Measurements from ENCODE around the gene TRAF3IP1.

DNA sequence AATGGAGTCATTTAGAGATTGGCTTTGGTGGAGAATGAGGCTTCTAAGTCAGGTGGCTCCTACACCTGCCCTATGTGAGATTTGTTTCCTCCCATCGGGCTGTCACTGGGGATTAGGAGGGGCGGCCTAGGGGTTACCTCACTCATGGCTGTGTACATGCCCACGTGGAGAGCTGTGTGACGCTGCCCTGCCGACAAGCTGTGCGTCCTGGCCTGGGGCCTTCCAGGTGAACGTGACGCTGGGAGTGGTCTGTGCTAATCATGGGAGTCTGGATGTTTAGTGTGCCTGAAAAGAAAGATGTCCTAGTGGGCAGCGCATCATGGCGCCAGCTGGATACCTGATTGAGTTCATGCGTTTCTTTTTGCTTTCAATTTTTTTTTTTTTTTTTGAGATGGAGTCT is 120.4 kb downstream of the TRAF3IP1 start:
- TF ChIP-seq TAF1 (IDR thresholded peaks at IDR 0.05; ENCODE audit: low read depth) (no peak), REST (IDR thresholded peaks at IDR 0.05; ENCODE audit: borderline replicate concordance) (no peak), EP300 (conservative IDR thresholded peaks at IDR 0.05; ENCODE audit: poor library complexity, severe bottlenecking) (no peak), EZH2 (IDR thresholded peaks at IDR 0.05; ENCODE audit: borderline replicate concordance, insufficient read depth, low read length, poor library complexity, severe bottlenecking) (no peak), MXI1 (conservative IDR thresholded peaks at IDR 0.05; ENCODE audit: poor library complexity, severe bottlenecking) (no peak), RAD21 (conservative IDR thresholded peaks at IDR 0.05) (no peak)
- TF ChIP-seq, protein P1, sequence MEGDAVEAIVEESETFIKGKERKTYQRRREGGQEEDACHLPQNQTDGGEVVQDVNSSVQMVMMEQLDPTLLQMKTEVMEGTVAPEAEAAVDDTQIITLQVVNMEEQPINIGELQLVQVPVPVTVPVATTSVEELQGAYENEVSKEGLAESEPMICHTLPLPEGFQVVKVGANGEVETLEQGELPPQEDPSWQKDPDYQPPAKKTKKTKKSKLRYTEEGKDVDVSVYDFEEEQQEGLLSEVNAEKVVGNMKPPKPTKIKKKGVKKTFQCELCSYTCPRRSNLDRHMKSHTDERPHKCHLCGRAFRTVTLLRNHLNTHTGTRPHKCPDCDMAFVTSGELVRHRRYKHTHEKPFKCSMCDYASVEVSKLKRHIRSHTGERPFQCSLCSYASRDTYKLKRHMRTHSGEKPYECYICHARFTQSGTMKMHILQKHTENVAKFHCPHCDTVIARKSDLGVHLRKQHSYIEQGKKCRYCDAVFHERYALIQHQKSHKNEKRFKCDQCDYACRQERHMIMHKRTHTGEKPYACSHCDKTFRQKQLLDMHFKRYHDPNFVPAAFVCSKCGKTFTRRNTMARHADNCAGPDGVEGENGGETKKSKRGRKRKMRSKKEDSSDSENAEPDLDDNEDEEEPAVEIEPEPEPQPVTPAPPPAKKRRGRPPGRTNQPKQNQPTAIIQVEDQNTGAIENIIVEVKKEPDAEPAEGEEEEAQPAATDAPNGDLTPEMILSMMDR (IDR thresholded peaks at IDR 0.05; ENCODE audit: poor library complexity, severe bottlenecking): no peak

All from neural cell (in vitro differentiated cells).